Kidney (tissue), 14 donors: Measurements from ENCODE around the gene ADAM10. TPM values are rescaled to one million over a fixed set of nuclear protein-coding genes. Genes with fewer than 3 reads are reported as not detected.

Source experiments
- DNase-seq, 5 donors: peaks; one replicate each; pipeline ENCODE4 v3.0.0-alpha.2; 2013 to 2020
- FAIRE-seq: peaks from 2 replicates; lab custom pipeline; 2012; peaks lifted over from hg19 to GRCh38; lab: Jason Lieb, UNC
- H3K27ac ChIP-seq, 2 donors: one replicate each; pipeline ENCODE4 v1.7.0; 2013; ENCODE audit warnings: low read depth in 2 of 2, low read length in 2 of 2, inconsistent platforms in 1 of 2
- H3K27me3 ChIP-seq: one replicate; pipeline ENCODE4 v1.7.1; 2013; ENCODE audit warnings: low read length, inconsistent platforms; ENCODE audit not compliant: control insufficient read depth, insufficient read depth
- H3K36me3 ChIP-seq, 3 donors: one replicate each; pipeline versions ENCODE4 v1.7.0 to v1.7.1; 2013; ENCODE audit warnings: low read length in 3 of 3, control low read depth in 1 of 3, inconsistent platforms in 1 of 3; ENCODE audit not compliant: insufficient read depth in 3 of 3, control insufficient read depth in 2 of 3
- H3K4me1 ChIP-seq, 3 donors: one replicate each; pipeline versions ENCODE4 v1.7.0 to v1.7.1; 2013; ENCODE audit warnings: low read length in 3 of 3, inconsistent platforms in 1 of 3, low read depth in 1 of 3; ENCODE audit not compliant: control insufficient read depth in 2 of 3, insufficient read depth in 2 of 3
- H3K4me3 ChIP-seq, 3 donors: one replicate each; pipeline versions ENCODE4 v1.7.0 to v1.8.1; 2013; ENCODE audit warnings: low read length in 3 of 3, control low read depth in 1 of 3, inconsistent platforms in 1 of 3
- H3K9ac ChIP-seq, 3 donors: one replicate each; pipeline versions ENCODE4 v1.7.0 to v1.7.1; 2013; ENCODE audit warnings: low read length in 3 of 3, control low read depth in 1 of 3, inconsistent platforms in 1 of 3
- H3K9me3 ChIP-seq, 3 donors: one replicate each; pipeline versions ENCODE4 v1.7.0 to v1.7.1; 2013; ENCODE audit warnings: low read length in 3 of 3, control low read depth in 1 of 3, inconsistent platforms in 1 of 3; ENCODE audit not compliant: control insufficient read depth in 2 of 3, insufficient read depth in 1 of 3
- intact Hi-C: fragments of 100-400 bp; cut with DNase I; formaldehyde crosslinking; loops from one replicate; pipeline ENCODE4 v1.11.1; 2022
- polyA plus RNA-seq: library from polyadenylated mRNA; stranded (reverse); fragments of 350-450 nt; fragmentation: Illumina TruSeq; extraction: RNeasy Lipid Tissue Mini Kit (QIAGEN cat#74804); gene quantifications from one replicate; pipeline ENCODE4 v1.2.3, GENCODE V29; 2014; ENCODE audit warnings: low read depth, low replicate concordance; ENCODE audit not compliant: insufficient read depth
- total RNA-seq: library from RNA; stranded (reverse); fragmentation: NEBNext Ultra II Directional; extraction: Animal tissue kit (Norgen Biotek cat#: 25700); gene quantifications from one replicate; pipeline ENCODE4 v1.2.1, GENCODE V29; 2021
- TF ChIP-seq, protein P1 (sequence below): IDR thresholded peaks from 3 replicates; pipeline ENCODE4 v1.5.1; 2012; ENCODE audit warnings: mild to moderate bottlenecking, moderate library complexity, borderline replicate concordance; ENCODE audit not compliant: insufficient read depth; ENCODE audit errors: extremely low read depth
- donor health status: control.
- donor health status: control.
- donor health status: control.
- donor health status: control.
- donor health status: control.
- donor health status: DM: yes; HTN: yes; CAD: no.
- donor health status: Normal renal cell carcinoma (clear cell type).

Gene ADAM10
- total and polyA plus RNA-seq, 2 donors from 2014 or later = 19.5 to 235 TPM

GRCh38 chr15:58742022-58742813 is 7.3 kb downstream of the ADAM10 start:
- Histone ChIP-seq H3K4me3 (no peak overlapping the region), H3K27me3 (no peaks in the 10 kb centered on the region), H3K36me3 (no peaks in the 10 kb centered on the region), H3K4me1 (peaks cover 0 to 10% (median 7%) of the 10 kb centered on the region in 3 donors), H3K27ac (peak overlapping the region in 1 of 2 donors; percentile 28), H3K9ac (no peak overlapping the region), H3K9me3 (no peaks in the 10 kb centered on the region)
- FAIRE-seq = no peak
- intact Hi-C loops = no loop called here
- TF ChIP-seq, protein P1, sequence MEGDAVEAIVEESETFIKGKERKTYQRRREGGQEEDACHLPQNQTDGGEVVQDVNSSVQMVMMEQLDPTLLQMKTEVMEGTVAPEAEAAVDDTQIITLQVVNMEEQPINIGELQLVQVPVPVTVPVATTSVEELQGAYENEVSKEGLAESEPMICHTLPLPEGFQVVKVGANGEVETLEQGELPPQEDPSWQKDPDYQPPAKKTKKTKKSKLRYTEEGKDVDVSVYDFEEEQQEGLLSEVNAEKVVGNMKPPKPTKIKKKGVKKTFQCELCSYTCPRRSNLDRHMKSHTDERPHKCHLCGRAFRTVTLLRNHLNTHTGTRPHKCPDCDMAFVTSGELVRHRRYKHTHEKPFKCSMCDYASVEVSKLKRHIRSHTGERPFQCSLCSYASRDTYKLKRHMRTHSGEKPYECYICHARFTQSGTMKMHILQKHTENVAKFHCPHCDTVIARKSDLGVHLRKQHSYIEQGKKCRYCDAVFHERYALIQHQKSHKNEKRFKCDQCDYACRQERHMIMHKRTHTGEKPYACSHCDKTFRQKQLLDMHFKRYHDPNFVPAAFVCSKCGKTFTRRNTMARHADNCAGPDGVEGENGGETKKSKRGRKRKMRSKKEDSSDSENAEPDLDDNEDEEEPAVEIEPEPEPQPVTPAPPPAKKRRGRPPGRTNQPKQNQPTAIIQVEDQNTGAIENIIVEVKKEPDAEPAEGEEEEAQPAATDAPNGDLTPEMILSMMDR = no peak
- DNase-seq = peak in 2 of 5 donors; percentile 24 to 53

- no peak overlapping the region for H3K27ac ChIP-seq
- DNase-seq (no peak), FAIRE-seq (no peak)
- intact Hi-C loops = no loop called here
- no peaks in the 10 kb centered on the region for H3K36me3 ChIP-seq
- H3K27me3 ChIP-seq = no peaks in the 10 kb centered on the region
- H3K9me3 ChIP-seq = no peaks in the 10 kb centered on the region
- no peak overlapping the region for H3K4me3 ChIP-seq
- H3K9ac ChIP-seq = no peak overlapping the region
- TF ChIP-seq, protein P1 = no peak
- peaks cover 0 to 7% (median 6%) of the 10 kb centered on the region in 3 donors for H3K4me1 ChIP-seq
Observed at GRCh38 chr15:58741032-58741431, 8.5 kb downstream of the ADAM10 start.

DNA sequence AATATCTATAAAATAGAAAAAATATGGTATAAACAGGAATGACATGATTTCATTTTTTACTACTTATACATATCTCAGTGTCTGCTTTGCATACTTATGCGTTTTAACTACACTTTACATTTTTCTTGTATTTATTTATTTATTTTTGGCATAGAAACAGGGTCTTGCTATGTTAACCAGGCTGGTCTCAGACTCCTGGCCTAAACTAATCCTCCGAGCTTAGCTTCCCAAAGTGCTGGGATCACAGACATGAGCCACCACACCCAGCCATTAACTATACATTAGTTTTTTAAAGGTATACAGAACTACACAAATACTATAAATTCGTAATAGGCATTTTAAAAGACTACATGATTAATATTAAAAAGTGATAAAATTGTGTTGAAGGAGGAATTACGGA is 9.1 kb downstream of the ADAM10 start:
- DNase-seq (no peak), FAIRE-seq (no peak)
- no peak overlapping the region for H3K27ac ChIP-seq
- TF ChIP-seq, protein P1 = no peak
- intact Hi-C loops = no loop called here
- peaks cover 0 to 7% (median 5%) of the 10 kb centered on the region in 3 donors for H3K4me1 ChIP-seq
- H3K36me3 ChIP-seq = no peaks in the 10 kb centered on the region
- no peak overlapping the region for H3K9ac ChIP-seq
- no peaks in the 10 kb centered on the region for H3K9me3 ChIP-seq
- H3K4me3 ChIP-seq = no peak overlapping the region
- H3K27me3 ChIP-seq = no peaks in the 10 kb centered on the region
